DND-41 (cell line): ENCODE data around the gene REEP1.

ENCODE experiments used
- ATAC-seq: fragments of 200-7000 bp; cut with Tn5 transposase; 3 replicates; pipeline ENCODE4 v1.9.1; 2021; ENCODE audit warnings: low read depth; ENCODE audit not compliant: insufficient read depth
- DNase-seq: peaks from one replicate; pipeline ENCODE4 v3.0.0-alpha.2; 2020
- H2AFZ ChIP-seq: 2 replicates; pipeline ENCODE4 v1.6.0; 2012; ENCODE audit warnings: low read depth, low read length
- H3K27ac ChIP-seq: 2 replicates; pipeline ENCODE4 v1.5.1; 2012; ENCODE audit warnings: low read length, inconsistent platforms
- H3K27me3 ChIP-seq: fragments of 200-600 bp; sonication (generic); 2 replicates; pipeline ENCODE4 v1.6.0; 2012; ENCODE audit warnings: low read length, mild to moderate bottlenecking, inconsistent platforms; ENCODE audit not compliant: insufficient read depth, poor library complexity
- H3K36me3 ChIP-seq: 2 replicates; pipeline ENCODE4 v1.5.1; 2012; ENCODE audit warnings: low read length, inconsistent platforms; ENCODE audit not compliant: insufficient read depth
- H3K4me1 ChIP-seq: 2 replicates; pipeline ENCODE4 v1.5.1; 2012; ENCODE audit warnings: mild to moderate bottlenecking, low read length; ENCODE audit not compliant: insufficient read depth
- H3K4me2 ChIP-seq: 2 replicates; pipeline ENCODE4 v1.6.0; 2012; ENCODE audit warnings: mild to moderate bottlenecking, moderate library complexity, low read length, inconsistent platforms; ENCODE audit not compliant: insufficient read depth
- H3K4me3 ChIP-seq, 2 experiments: fragments of 200-600 bp in 1 of 2; shearing (Covaris generic) in 1 of 2; 2 replicates each; pipeline ENCODE4 v1.5.1; 2012 to 2016; ENCODE audit warnings: inconsistent platforms in 2 of 2, low read length in 2 of 2, mild to moderate bottlenecking in 2 of 2, low read depth in 1 of 2, moderate library complexity in 1 of 2
- H3K79me2 ChIP-seq: 2 replicates; pipeline ENCODE4 v1.6.0; 2012; ENCODE audit warnings: low read length, inconsistent platforms; ENCODE audit not compliant: insufficient read depth
- H3K9ac ChIP-seq: 2 replicates; pipeline ENCODE4 v1.6.0; 2012; ENCODE audit warnings: low read depth, mild to moderate bottlenecking, inconsistent platforms, low read length, moderate library complexity
- H3K9me3 ChIP-seq: 2 replicates; pipeline ENCODE4 v1.5.1; 2012; ENCODE audit warnings: low read length, moderate library complexity, mild to moderate bottlenecking, inconsistent platforms; ENCODE audit not compliant: insufficient read depth, severe bottlenecking
- H4K20me1 ChIP-seq: 2 replicates; pipeline ENCODE4 v1.6.0; 2012; ENCODE audit warnings: low read length; ENCODE audit not compliant: insufficient read depth
- EZH2 ChIP-seq: IDR thresholded peaks from 3 replicates; pipeline ENCODE4 v1.6.1; 2012; ENCODE audit warnings: borderline replicate concordance, low read depth, mild to moderate bottlenecking, moderate library complexity, low read length, inconsistent platforms; ENCODE audit not compliant: severe bottlenecking
- TF ChIP-seq, protein P1 (sequence below): IDR thresholded peaks from 2 replicates; pipeline ENCODE4 v1.5.1; 2012; ENCODE audit warnings: borderline replicate concordance, low read length, moderate library complexity, mild to moderate bottlenecking; ENCODE audit not compliant: poor library complexity, severe bottlenecking; ENCODE audit errors: extremely low read depth

REEP1 gene

DNA sequence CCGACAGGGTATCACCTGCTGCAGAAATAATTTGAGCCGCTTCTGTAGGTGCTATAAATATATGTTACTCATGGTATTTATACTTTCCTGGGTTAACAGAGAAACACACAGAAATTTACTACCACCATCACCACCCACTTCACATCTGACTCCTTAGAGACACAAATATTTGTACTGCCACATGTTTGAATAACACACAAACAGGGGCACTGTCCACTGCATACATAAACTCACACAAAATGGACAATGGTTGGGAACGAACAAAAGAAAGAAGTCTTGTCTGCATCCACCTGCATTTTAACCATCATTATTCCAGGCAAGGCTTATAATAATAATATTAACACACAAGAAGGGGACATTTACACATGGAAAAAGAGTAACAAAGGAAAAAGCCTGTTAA lies 166.1 kb downstream of the REEP1 start:
- ATAC-seq = no peak
- Histone ChIP-seq H3K9ac (no peak overlapping the region), H4K20me1 (peaks cover 11% of the 10 kb centered on the region), H2AFZ (no peak overlapping the region), H3K27me3 (no peaks in the 10 kb centered on the region), H3K4me1 (no peaks in the 10 kb centered on the region), H3K27ac (no peak overlapping the region), H3K4me2 (no peak overlapping the region), H3K9me3 (no peaks in the 10 kb centered on the region), H3K36me3 (peaks cover 93% of the 10 kb centered on the region), H3K79me2 (peaks cover 30% of the 10 kb centered on the region), H3K4me3 (no peak overlapping the region)
- TF ChIP-seq, protein P1, sequence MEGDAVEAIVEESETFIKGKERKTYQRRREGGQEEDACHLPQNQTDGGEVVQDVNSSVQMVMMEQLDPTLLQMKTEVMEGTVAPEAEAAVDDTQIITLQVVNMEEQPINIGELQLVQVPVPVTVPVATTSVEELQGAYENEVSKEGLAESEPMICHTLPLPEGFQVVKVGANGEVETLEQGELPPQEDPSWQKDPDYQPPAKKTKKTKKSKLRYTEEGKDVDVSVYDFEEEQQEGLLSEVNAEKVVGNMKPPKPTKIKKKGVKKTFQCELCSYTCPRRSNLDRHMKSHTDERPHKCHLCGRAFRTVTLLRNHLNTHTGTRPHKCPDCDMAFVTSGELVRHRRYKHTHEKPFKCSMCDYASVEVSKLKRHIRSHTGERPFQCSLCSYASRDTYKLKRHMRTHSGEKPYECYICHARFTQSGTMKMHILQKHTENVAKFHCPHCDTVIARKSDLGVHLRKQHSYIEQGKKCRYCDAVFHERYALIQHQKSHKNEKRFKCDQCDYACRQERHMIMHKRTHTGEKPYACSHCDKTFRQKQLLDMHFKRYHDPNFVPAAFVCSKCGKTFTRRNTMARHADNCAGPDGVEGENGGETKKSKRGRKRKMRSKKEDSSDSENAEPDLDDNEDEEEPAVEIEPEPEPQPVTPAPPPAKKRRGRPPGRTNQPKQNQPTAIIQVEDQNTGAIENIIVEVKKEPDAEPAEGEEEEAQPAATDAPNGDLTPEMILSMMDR = no peak
- no peak for TF ChIP-seq EZH2
- DNase-seq = no peak

DNA sequence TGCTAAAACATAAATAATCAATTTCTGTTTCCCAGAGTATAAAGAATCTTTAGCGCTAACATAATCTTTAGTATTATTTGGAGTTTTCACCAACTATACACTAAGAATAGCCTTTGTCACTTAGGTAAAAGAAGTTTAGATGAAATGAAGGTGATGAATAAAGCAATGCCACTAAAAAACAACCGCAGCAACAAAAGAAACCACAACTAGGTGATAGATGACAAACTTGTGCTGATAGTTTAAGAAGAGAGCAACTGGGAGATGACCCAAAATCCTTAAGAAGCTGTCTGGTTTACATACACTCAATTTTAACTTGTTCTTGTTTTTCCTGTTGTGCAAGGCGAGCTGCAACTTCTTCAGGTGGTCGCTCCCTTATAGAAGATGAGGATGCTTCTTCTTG lies 167.0 kb downstream of the REEP1 start:
- TF ChIP-seq, protein P1 = no peak
- TF ChIP-seq EZH2 = no peak
- Histone ChIP-seq H3K9me3 (no peaks in the 10 kb centered on the region), H3K4me3 (no peak overlapping the region), H3K36me3 (peaks cover 93% of the 10 kb centered on the region), H3K79me2 (peaks cover 21% of the 10 kb centered on the region), H3K4me1 (no peaks in the 10 kb centered on the region), H3K9ac (no peak overlapping the region), H3K27me3 (no peaks in the 10 kb centered on the region), H2AFZ (no peak overlapping the region), H4K20me1 (peaks cover 5% of the 10 kb centered on the region), H3K4me2 (no peak overlapping the region), H3K27ac (no peak overlapping the region)
- ATAC-seq (no peak), DNase-seq (no peak)
